ENCODE results near the gene ETV7. TPM values are rescaled to one million over a fixed set of nuclear protein-coding genes. Genes with fewer than 3 reads are reported as not detected.

ETV7 gene
- total RNA-seq, 2 experiments from 2014 or later, result 0.36 to 0.38 TPM

Other genes with a start within 250 kb of the ETV7 start
- gene BRPF3, start 190.9 kb downstream of the ETV7 start, total RNA-seq, result 10 to 100 TPM; 19.3 to 20.4 TPM
- not detected for gene PNPLA1, start 117.6 kb downstream of the ETV7 start, total RNA-seq
- not detected for gene BNIP5, start 50.8 kb downstream of the ETV7 start, total RNA-seq
- gene PXT1, start 55.2 kb upstream of the ETV7 start, total RNA-seq, result under 1 TPM; 0.10 to 0.36 TPM
- gene KCTD20, start 55.3 kb upstream of the ETV7 start, total RNA-seq, result 10 to 100 TPM; 51.9 to 52.7 TPM
- 10 to 100 TPM; 29.5 to 30.4 TPM for gene STK38, start 159.8 kb upstream of the ETV7 start, total RNA-seq
- gene SRSF3, start 206.7 kb upstream of the ETV7 start, total RNA-seq, result 100 to 1,000 TPM; 546 to 553 TPM